WTC11 (cell line): Measurements from ENCODE around the gene GIT1. TPM values are rescaled to one million over a fixed set of nuclear protein-coding genes. Genes with fewer than 3 reads are reported as not detected.

Experiments used
- ATAC-seq: fragments of 200-7000 bp; cut with Tn5 transposase; 2 replicates; pipeline ENCODE4 v1.10.0; 2021; ENCODE audit warnings: mild to moderate bottlenecking, moderate library complexity
- CTCF ChIA-PET: fragments of 300-600 bp; sonication (Branson Sonifier 250); formaldehyde crosslinking; loops from one replicate; lab custom pipeline; 2021; ENCODE audit warnings: antibody characterized with exemption; lab: Charles Lee
- POLR2A ChIA-PET: fragments of 350-600 bp; sonication (Branson Sonifier 250); formaldehyde crosslinking; loops from one replicate; lab custom pipeline; 2021; ENCODE audit warnings: antibody characterized with exemption; lab: Charles Lee
- DNase-seq: peaks from one replicate; pipeline ENCODE4 v3.0.0; 2021; ENCODE audit warnings: low spot score
- H3K27ac Mint-ChIP-seq: 2 replicates; pipeline ENCODE4 v1.8.0; 2021; ENCODE audit warnings: mixed read lengths
- H3K27me3 Mint-ChIP-seq: 2 replicates; pipeline ENCODE4 v1.8.0; 2021; ENCODE audit warnings: low read depth, mild to moderate bottlenecking, moderate library complexity, mixed read lengths
- H3K36me3 Mint-ChIP-seq: 2 replicates; pipeline ENCODE4 v1.8.0; 2021; ENCODE audit warnings: mixed read lengths
- H3K4me1 Mint-ChIP-seq: 2 replicates; pipeline ENCODE4 v1.8.0; 2022; ENCODE audit warnings: mixed read lengths
- H3K4me3 Mint-ChIP-seq: 2 replicates; pipeline ENCODE4 v1.8.0; 2021; ENCODE audit warnings: mild to moderate bottlenecking, moderate library complexity, mixed read lengths
- H3K9me3 Mint-ChIP-seq: 2 replicates; pipeline ENCODE4 v1.8.0; 2021; ENCODE audit warnings: mixed read lengths
- CREM ChIP-seq: sonication (generic); formaldehyde crosslinking; IDR thresholded peaks from 2 replicates; pipeline ENCODE4 v1.8.1; 2022; ENCODE audit warnings: mild to moderate bottlenecking, missing genetic modification reagents, moderate library complexity
- ELF4 ChIP-seq: sonication (generic); formaldehyde crosslinking; IDR thresholded peaks from 2 replicates; pipeline ENCODE4 v1.8.1; 2022; ENCODE audit warnings: low read depth, mild to moderate bottlenecking, moderate library complexity, missing genetic modification reagents
- FOXJ3 ChIP-seq: sonication (generic); formaldehyde crosslinking; IDR thresholded peaks from 2 replicates; pipeline ENCODE4 v1.9.0; 2021; ENCODE audit warnings: missing genetic modification reagents, mild to moderate bottlenecking, borderline replicate concordance
- KAT7 ChIP-seq: sonication (generic); formaldehyde crosslinking; IDR thresholded peaks from 2 replicates; pipeline ENCODE4 v1.8.1; 2023; ENCODE audit warnings: missing genetic modification reagents, mild to moderate bottlenecking, borderline replicate concordance
- NR3C1 ChIP-seq: sonication (generic); formaldehyde crosslinking; conservative IDR thresholded peaks from 2 replicates; pipeline ENCODE4 v1.8.1; 2023; ENCODE audit warnings: low read depth, mild to moderate bottlenecking, missing genetic modification reagents
- OVOL2 ChIP-seq: fragments of 250-450 bp; sonication (Bioruptor Pico); IDR thresholded peaks from 2 replicates; pipeline ENCODE4 v1.9.0; 2021; ENCODE audit warnings: mild to moderate bottlenecking, borderline replicate concordance
- SMAD3 ChIP-seq: sonication (generic); formaldehyde crosslinking; IDR thresholded peaks from 2 replicates; pipeline ENCODE4 v1.8.0; 2022; ENCODE audit warnings: missing genetic modification reagents, mild to moderate bottlenecking, borderline replicate concordance
- SMAD4 ChIP-seq: sonication (generic); formaldehyde crosslinking; IDR thresholded peaks from 2 replicates; pipeline ENCODE4 v1.8.0; 2022; ENCODE audit warnings: mild to moderate bottlenecking, missing genetic modification reagents
- SOX15 ChIP-seq: fragments of 250-450 bp; sonication (Bioruptor Pico); IDR thresholded peaks from 2 replicates; pipeline ENCODE4 v1.9.0; 2021; ENCODE audit warnings: mild to moderate bottlenecking
- SP1 ChIP-seq: sonication (generic); formaldehyde crosslinking; conservative IDR thresholded peaks from 2 replicates; pipeline ENCODE4 v1.8.1; 2022; ENCODE audit warnings: missing genetic modification reagents
- TCF7 ChIP-seq: sonication (generic); formaldehyde crosslinking; IDR thresholded peaks from 2 replicates; pipeline ENCODE4 v1.8.0; 2022; ENCODE audit warnings: mild to moderate bottlenecking, low read depth, missing genetic modification reagents, moderate library complexity
- ZNF121 ChIP-seq: sonication (generic); formaldehyde crosslinking; IDR thresholded peaks from 2 replicates; pipeline ENCODE4 v1.8.0; 2023; ENCODE audit warnings: missing genetic modification reagents
- ZNF138 ChIP-seq: sonication (generic); formaldehyde crosslinking; conservative IDR thresholded peaks from 2 replicates; pipeline ENCODE4 v1.8.1; 2022; ENCODE audit warnings: mild to moderate bottlenecking, moderate library complexity, missing genetic modification reagents
- ZNF263 ChIP-seq: sonication (generic); formaldehyde crosslinking; IDR thresholded peaks from 2 replicates; pipeline ENCODE4 v1.8.1; 2022; ENCODE audit warnings: low read depth, mild to moderate bottlenecking, moderate library complexity, missing genetic modification reagents
- ZNF423 ChIP-seq: fragments of 250-450 bp; sonication (Bioruptor Pico); IDR thresholded peaks from 2 replicates; pipeline ENCODE4 v2.1.2; 2022; ENCODE audit warnings: mild to moderate bottlenecking, moderate library complexity
- total RNA-seq: library from RNA; stranded (reverse); gene quantifications from 3 replicates; pipeline ENCODE4 v1.2.3, GENCODE V29; 2021
- TF ChIP-seq, protein P1 (sequence below): sonication (generic); formaldehyde crosslinking; IDR thresholded peaks from 2 replicates; pipeline ENCODE4 v1.8.0; 2022; ENCODE audit warnings: mild to moderate bottlenecking, missing genetic modification reagents
- TF ChIP-seq, protein P2 (sequence below): sonication (generic); formaldehyde crosslinking; conservative IDR thresholded peaks from 2 replicates; pipeline ENCODE4 v1.8.1; 2023; ENCODE audit warnings: mild to moderate bottlenecking, low read depth, missing genetic modification reagents, moderate library complexity
- TF ChIP-seq, protein P3 (sequence below): sonication (generic); formaldehyde crosslinking; IDR thresholded peaks from 2 replicates; pipeline ENCODE4 v1.8.0; 2022; ENCODE audit warnings: mild to moderate bottlenecking, missing genetic modification reagents
- TF ChIP-seq, protein P4 (sequence below): sonication (generic); formaldehyde crosslinking; IDR thresholded peaks from 2 replicates; pipeline ENCODE4 v1.8.0; 2022; ENCODE audit warnings: mild to moderate bottlenecking, missing genetic modification reagents
- TF ChIP-seq, protein P5 (sequence below): sonication (generic); formaldehyde crosslinking; conservative IDR thresholded peaks from 2 replicates; pipeline ENCODE4 v1.8.1; 2022; ENCODE audit warnings: mild to moderate bottlenecking, missing genetic modification reagents

GIT1 gene
- total RNA-seq, 1 experiment from 2014 or later: 66.9 TPM

DNA sequence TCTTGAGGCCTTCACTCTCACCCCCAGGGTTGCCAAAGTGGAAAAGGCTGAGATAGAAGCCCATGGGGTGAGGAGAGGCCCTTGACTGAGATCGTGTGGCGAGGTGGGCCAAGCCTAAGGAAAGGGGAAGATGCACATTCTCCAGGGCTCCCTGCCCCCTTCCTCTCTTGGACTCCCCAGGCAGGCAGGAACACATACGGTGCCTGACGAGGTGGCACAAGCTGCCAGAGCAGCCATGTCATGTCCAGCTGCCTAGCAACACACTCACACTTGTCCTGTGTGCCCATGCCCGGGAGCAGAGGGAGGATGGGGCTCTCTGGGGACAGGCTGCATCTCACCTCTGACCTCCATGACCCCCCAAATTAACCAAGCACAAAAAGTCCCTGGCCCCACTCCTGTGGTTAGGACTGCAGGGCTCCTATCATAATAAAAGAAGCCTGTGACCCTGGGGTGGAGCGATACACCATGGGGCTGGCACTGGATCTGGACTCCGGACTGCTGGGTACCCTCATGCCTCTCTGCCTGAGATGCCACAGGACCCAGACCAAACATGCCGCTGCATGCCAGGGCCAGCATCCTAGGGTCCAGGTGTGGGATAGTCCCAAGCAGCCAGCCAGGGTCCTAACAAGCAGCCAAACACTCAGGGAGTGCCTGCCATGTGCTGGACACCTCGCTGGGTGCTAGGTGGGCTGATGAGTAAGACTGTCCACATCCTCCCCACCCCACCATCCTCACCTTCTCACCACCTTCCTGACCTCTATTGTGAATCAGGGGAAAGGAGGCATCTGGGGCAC, 2.6 kb downstream of the GIT1 start:
- ATAC-seq (no peak), DNase-seq (no peak)
- POLR2A ChIA-PET: no interaction called here
- Mint-ChIP-seq H3K9me3 (no peaks in the 10 kb centered on the region), H3K4me1 (peaks cover 48% of the 10 kb centered on the region), H3K36me3 (peaks cover 17% of the 10 kb centered on the region), H3K4me3 (no peak overlapping the region), H3K27ac (no peak overlapping the region), H3K27me3 (peaks cover 4% of the 10 kb centered on the region; the same call in 1 of the 2 replicates)
- TF ChIP-seq, protein P1, sequence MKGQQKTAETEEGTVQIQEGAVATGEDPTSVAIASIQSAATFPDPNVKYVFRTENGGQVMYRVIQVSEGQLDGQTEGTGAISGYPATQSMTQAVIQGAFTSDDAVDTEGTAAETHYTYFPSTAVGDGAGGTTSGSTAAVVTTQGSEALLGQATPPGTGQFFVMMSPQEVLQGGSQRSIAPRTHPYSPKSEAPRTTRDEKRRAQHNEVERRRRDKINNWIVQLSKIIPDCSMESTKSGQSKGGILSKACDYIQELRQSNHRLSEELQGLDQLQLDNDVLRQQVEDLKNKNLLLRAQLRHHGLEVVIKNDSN: no peak
- TF ChIP-seq ELF4 (CRISPR knock-in tag) (no peak), NR3C1 (no peak), SMAD4 (CRISPR knock-in tag) (no peak), SMAD3 (CRISPR knock-in tag) (no peak), ZNF138 (CRISPR knock-in tag) (no peak), OVOL2 (CRISPR knock-in tag) (no peak), ZNF423 (CRISPR knock-in tag) (no peak), TCF7 (CRISPR knock-in tag) (no peak), SOX15 (CRISPR knock-in tag) (no peak), KAT7 (no peak), ZNF263 (no peak)
- TF ChIP-seq, protein P2, sequence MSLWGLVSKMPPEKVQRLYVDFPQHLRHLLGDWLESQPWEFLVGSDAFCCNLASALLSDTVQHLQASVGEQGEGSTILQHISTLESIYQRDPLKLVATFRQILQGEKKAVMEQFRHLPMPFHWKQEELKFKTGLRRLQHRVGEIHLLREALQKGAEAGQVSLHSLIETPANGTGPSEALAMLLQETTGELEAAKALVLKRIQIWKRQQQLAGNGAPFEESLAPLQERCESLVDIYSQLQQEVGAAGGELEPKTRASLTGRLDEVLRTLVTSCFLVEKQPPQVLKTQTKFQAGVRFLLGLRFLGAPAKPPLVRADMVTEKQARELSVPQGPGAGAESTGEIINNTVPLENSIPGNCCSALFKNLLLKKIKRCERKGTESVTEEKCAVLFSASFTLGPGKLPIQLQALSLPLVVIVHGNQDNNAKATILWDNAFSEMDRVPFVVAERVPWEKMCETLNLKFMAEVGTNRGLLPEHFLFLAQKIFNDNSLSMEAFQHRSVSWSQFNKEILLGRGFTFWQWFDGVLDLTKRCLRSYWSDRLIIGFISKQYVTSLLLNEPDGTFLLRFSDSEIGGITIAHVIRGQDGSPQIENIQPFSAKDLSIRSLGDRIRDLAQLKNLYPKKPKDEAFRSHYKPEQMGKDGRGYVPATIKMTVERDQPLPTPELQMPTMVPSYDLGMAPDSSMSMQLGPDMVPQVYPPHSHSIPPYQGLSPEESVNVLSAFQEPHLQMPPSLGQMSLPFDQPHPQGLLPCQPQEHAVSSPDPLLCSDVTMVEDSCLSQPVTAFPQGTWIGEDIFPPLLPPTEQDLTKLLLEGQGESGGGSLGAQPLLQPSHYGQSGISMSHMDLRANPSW (CRISPR knock-in tag): no peak
- CTCF ChIA-PET: interaction anchor here (1.0 to 3.4 kb wide), 9 partner anchors 7 to 217 kb away, joined by 3 to 32 read pairs (median 4); partner anchors contain the start of gene TP53I13

DNA sequence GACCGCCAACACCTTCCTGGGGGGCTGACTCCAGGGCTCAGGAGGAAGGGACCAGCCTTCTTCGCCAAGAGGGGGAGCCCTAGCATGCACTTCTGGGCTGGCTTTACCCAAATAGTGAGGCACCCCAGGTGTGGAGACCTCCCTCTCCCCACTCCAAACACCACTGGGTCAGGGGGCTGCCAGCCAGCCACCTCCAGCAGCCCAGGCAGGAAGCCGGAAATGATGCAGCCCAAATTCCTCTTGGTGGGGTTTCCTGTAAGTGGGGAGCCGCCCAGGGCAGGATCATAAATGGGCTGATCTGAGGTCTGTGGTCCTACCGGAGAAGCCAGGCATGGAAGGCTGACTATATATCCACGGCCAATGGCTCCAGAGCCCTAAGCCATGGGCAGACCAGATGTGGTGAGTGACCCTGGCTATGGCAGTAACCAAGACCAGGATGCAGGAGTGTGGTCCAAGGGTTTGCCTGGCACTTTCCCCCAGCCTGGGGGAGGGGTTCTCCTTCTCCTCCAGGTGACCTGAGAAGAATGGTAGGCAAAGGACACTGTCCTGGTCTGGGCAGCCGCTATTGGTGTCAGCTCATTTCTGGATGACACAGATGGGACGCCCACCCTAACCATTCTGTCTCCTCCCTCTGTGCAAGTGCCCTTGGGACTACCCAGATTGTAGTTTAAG, 4.2 kb downstream of the GIT1 start:
- CTCF ChIA-PET: interaction anchor here (1.0 to 3.4 kb wide), 11 partner anchors 9 to 508 kb away, joined by 3 to 32 read pairs (median 5); partner anchors contain the start of gene TP53I13
- peaks cover 4% of the 10 kb centered on the region; the same call in 1 of the 2 replicates for H3K27me3 Mint-ChIP-seq
- ATAC-seq (peak; percentile 7), DNase-seq (no peak)
- H3K9me3 Mint-ChIP-seq: no peaks in the 10 kb centered on the region
- POLR2A ChIA-PET: no interaction called here
- H3K36me3 Mint-ChIP-seq: peaks cover 22% of the 10 kb centered on the region
- peaks cover 43% of the 10 kb centered on the region for H3K4me1 Mint-ChIP-seq
- H3K4me3 Mint-ChIP-seq: no peak overlapping the region
- no peak overlapping the region for H3K27ac Mint-ChIP-seq
- TF ChIP-seq, protein P3, sequence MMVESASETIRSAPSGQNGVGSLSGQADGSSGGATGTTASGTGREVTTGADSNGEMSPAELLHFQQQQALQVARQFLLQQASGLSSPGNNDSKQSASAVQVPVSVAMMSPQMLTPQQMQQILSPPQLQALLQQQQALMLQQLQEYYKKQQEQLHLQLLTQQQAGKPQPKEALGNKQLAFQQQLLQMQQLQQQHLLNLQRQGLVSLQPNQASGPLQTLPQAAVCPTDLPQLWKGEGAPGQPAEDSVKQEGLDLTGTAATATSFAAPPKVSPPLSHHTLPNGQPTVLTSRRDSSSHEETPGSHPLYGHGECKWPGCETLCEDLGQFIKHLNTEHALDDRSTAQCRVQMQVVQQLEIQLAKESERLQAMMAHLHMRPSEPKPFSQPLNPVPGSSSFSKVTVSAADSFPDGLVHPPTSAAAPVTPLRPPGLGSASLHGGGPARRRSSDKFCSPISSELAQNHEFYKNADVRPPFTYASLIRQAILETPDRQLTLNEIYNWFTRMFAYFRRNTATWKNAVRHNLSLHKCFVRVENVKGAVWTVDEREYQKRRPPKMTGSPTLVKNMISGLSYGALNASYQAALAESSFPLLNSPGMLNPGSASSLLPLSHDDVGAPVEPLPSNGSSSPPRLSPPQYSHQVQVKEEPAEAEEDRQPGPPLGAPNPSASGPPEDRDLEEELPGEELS (CRISPR knock-in tag): no peak
- TF ChIP-seq, protein P4, sequence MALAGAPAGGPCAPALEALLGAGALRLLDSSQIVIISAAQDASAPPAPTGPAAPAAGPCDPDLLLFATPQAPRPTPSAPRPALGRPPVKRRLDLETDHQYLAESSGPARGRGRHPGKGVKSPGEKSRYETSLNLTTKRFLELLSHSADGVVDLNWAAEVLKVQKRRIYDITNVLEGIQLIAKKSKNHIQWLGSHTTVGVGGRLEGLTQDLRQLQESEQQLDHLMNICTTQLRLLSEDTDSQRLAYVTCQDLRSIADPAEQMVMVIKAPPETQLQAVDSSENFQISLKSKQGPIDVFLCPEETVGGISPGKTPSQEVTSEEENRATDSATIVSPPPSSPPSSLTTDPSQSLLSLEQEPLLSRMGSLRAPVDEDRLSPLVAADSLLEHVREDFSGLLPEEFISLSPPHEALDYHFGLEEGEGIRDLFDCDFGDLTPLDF: no peak
- TF ChIP-seq CREM (CRISPR knock-in tag) (no peak), NR3C1 (no peak), SP1 (CRISPR knock-in tag) (no peak), ZNF121 (CRISPR knock-in tag) (no peak), FOXJ3 (CRISPR knock-in tag) (no peak)
- TF ChIP-seq, protein P5, sequence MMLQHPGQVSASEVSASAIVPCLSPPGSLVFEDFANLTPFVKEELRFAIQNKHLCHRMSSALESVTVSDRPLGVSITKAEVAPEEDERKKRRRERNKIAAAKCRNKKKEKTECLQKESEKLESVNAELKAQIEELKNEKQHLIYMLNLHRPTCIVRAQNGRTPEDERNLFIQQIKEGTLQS (CRISPR knock-in tag): no peak
- TF ChIP-seq, protein P2 (CRISPR knock-in tag): no peak
